RWPE2 (cell line): Measurements from ENCODE around the gene PRSS53.
A peak's percentile ranks its signal among the peaks of the same experiment; 100 is the strongest.

ENCODE experiments used
- ATAC-seq: fragments of 200-7000 bp; cut with Tn5 transposase; 3 replicates; pipeline ENCODE4 v1.9.1; 2021; ENCODE audit warnings: low read depth
- DNase-seq: peaks from one replicate; pipeline ENCODE4 v3.0.0-alpha.2; 2020; ENCODE audit warnings: low spot score
- H3K27ac ChIP-seq: fragments of 450-650 bp; 2 replicates; pipeline ENCODE4 v1.5.1; 2017; ENCODE audit warnings: mild to moderate bottlenecking; ENCODE audit not compliant: poor library complexity, severe bottlenecking
- H3K27me3 ChIP-seq: fragments of 250-450 bp; sonication (Bioruptor Pico); 2 replicates; pipeline ENCODE4 v1.5.1; 2021; ENCODE audit warnings: mild to moderate bottlenecking, moderate library complexity; ENCODE audit not compliant: insufficient read depth, poor library complexity, severe bottlenecking
- H3K36me3 ChIP-seq: fragments of 250-450 bp; sonication (Bioruptor Pico); 2 replicates; pipeline ENCODE4 v1.5.1; 2020; ENCODE audit warnings: low read depth, mild to moderate bottlenecking, moderate library complexity
- H3K4me1 ChIP-seq: fragments of 250-450 bp; sonication (Bioruptor Pico); 2 replicates; pipeline ENCODE4 v1.5.1; 2021; ENCODE audit warnings: mild to moderate bottlenecking, moderate library complexity; ENCODE audit not compliant: insufficient read depth, poor library complexity, severe bottlenecking
- H3K4me3 ChIP-seq: fragments of 250-450 bp; sonication (Bioruptor Pico); 2 replicates; pipeline ENCODE4 v1.5.1; 2021; ENCODE audit warnings: mild to moderate bottlenecking, moderate library complexity; ENCODE audit not compliant: severe bottlenecking
- H3K9me3 ChIP-seq: fragments of 250-450 bp; sonication (Bioruptor Pico); 2 replicates; pipeline ENCODE4 v1.5.1; 2021; ENCODE audit warnings: mild to moderate bottlenecking, moderate library complexity; ENCODE audit not compliant: severe bottlenecking
- TF ChIP-seq, protein P1 (sequence below): fragments of 450-650 bp; IDR thresholded peaks from one replicate; pipeline ENCODE4 v1.5.1; 2017; ENCODE audit warnings: mild to moderate bottlenecking, moderate library complexity; ENCODE audit not compliant: poor library complexity, severe bottlenecking

The PRSS53 gene

DNA sequence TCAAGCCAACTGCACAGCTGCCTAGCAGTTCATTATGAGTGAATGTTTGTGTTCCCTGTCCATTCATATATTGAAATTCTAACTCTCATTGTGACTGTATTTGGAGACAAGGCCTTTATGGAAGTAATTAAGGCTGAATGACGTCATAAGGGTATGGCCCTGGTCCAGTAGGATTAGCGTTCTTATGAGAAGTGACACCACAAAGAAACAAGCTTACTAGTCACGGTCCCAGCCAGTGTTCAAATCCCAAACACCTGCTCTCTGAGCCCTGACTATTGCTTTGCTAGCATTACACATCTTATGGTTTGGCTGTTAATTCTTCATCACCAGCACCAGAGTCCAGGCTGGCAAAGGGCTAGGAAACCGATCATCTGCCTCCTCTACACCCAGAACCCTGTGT is 16.9 kb downstream of the PRSS53 start:
- DNase-seq (no peak), ATAC-seq (no peak)
- TF ChIP-seq, protein P1, sequence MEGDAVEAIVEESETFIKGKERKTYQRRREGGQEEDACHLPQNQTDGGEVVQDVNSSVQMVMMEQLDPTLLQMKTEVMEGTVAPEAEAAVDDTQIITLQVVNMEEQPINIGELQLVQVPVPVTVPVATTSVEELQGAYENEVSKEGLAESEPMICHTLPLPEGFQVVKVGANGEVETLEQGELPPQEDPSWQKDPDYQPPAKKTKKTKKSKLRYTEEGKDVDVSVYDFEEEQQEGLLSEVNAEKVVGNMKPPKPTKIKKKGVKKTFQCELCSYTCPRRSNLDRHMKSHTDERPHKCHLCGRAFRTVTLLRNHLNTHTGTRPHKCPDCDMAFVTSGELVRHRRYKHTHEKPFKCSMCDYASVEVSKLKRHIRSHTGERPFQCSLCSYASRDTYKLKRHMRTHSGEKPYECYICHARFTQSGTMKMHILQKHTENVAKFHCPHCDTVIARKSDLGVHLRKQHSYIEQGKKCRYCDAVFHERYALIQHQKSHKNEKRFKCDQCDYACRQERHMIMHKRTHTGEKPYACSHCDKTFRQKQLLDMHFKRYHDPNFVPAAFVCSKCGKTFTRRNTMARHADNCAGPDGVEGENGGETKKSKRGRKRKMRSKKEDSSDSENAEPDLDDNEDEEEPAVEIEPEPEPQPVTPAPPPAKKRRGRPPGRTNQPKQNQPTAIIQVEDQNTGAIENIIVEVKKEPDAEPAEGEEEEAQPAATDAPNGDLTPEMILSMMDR: no peak
- H3K27me3 ChIP-seq: no peaks in the 10 kb centered on the region
- peaks cover 5% of the 10 kb centered on the region; the same call in 1 of the 2 replicates for H3K36me3 ChIP-seq
- no peaks in the 10 kb centered on the region for H3K9me3 ChIP-seq
- H3K4me3 ChIP-seq: peak overlapping the region; percentile 94
- peak overlapping the region; percentile 79 for H3K27ac ChIP-seq
- peaks cover 6% of the 10 kb centered on the region for H3K4me1 ChIP-seq

DNA sequence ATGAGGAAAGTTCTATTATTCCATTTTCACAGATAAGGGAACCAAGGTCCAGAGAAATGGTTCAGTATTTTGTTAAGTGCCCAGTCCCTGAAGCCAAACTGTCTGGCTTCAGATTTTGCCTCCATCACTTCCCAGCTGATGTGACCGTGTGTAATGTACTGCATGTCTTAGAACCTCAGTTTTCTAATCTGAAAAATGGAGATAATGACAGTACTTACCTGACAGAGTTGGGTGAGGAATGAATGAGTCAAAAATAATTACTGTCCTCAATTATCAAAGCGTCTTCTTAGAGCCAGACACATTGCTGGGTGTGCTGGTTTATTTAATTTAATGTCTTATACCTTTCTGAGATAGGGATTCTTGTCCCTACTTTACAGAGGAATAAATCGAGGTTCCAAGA is 21.4 kb downstream of the PRSS53 start:
- ATAC-seq: no peak
- TF ChIP-seq, protein P1: no peak
- no peak for DNase-seq
- Histone ChIP-seq H3K4me1 (peaks cover 15% of the 10 kb centered on the region), H3K4me3 (no peak overlapping the region), H3K27ac (no peak overlapping the region), H3K27me3 (no peaks in the 10 kb centered on the region), H3K36me3 (peaks cover 8% of the 10 kb centered on the region), H3K9me3 (no peaks in the 10 kb centered on the region)

DNA sequence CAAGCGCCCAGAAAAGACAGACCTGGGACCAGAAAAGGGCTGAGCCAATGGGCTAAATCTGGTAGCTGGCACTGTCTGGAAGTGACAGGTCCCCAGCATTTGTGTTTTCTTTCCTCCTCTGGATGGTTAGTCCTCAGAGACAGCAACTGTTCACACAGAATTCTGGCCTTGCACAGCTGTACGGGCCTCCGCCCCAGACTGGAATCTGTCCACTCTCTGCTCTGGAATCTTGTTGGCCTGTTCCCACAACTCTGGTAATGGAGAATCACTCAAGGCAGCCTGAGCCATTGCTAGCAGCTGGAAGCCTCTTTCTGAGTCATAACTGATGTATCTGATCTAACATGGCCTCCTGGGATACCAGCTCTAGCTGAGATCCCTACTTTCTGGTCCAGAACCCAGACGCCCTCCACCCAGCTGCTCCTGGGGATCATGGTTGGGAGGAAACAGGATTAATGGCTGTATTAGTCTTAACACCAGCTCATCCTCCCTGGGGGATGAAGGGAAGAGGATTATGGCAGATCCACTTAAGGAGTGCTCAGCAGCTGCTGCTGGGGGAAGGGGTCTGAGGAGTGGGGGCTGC is 23.8 kb downstream of the PRSS53 start:
- no peak for DNase-seq
- Histone ChIP-seq H3K4me1 (peaks cover 9% of the 10 kb centered on the region), H3K27me3 (no peaks in the 10 kb centered on the region), H3K27ac (peak overlapping the region; percentile 60), H3K4me3 (no peak overlapping the region), H3K36me3 (peaks cover 27% of the 10 kb centered on the region), H3K9me3 (no peaks in the 10 kb centered on the region)
- TF ChIP-seq, protein P1: no peak
- peak; percentile 97 for ATAC-seq

DNA sequence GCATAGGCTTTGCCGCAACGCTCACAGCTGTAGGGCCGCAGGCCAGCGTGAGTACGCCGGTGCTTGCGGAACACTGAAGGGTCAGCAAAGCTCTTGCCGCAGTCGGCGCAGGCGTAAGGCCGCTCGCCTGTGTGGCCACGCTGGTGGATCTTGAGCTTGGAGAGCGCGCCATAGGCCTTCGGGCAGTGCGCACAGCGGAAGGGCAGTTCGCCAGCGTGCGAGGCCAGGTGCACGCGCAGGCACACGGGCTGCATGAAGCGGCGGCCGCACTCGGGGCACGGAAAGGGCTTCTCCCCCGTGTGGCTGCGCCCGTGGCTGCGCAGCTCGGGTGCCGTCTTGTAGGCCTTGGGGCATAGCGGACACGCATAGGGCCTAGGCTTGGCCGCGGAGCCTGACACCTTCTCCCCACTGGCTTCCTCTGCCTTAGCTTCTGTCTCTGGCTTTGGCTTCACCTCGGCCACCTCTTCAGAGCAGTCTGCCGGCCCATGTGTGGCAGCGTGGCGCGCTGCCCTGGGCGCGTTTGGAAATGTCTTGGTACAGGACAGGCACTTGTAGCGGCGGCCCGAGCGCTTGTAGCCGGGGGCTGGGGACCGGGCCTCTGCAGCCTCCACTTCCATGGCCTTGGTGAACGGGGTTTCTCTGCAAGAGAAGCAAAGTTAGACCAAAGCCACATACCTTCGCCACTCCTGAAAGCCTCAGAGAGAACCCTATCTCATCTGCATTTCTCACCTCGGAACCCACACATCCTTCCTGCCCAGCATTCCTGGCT is 24.7 kb downstream of the PRSS53 start:
- no peaks in the 10 kb centered on the region for H3K9me3 ChIP-seq
- TF ChIP-seq, protein P1: no peak
- H3K36me3 ChIP-seq: peaks cover 29% of the 10 kb centered on the region
- peaks cover 9% of the 10 kb centered on the region for H3K4me1 ChIP-seq
- peak overlapping the region; percentile 60 for H3K27ac ChIP-seq
- no peaks in the 10 kb centered on the region for H3K27me3 ChIP-seq
- no peak for ATAC-seq
- H3K4me3 ChIP-seq: no peak overlapping the region
- DNase-seq: no peak

DNA sequence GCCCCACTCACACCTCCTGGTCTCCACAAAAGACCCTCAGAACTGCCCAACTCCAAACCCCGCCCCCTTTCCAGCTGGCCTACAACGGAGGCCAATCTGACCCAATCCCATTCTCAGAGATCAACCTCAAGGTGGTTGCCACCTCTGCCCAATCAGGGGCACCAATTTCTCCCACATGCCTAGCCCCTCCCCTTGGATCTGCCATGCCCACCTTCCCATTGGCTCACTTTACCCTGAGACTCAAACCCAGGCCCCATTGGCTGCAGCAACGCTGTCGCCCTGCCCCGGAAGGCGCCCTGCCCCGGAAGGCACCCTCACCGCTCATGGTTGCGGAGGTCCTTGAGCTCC is 25.3 kb downstream of the PRSS53 start:
- TF ChIP-seq, protein P1: no peak
- Histone ChIP-seq H3K4me3 (no peak overlapping the region), H3K27me3 (no peaks in the 10 kb centered on the region), H3K9me3 (no peaks in the 10 kb centered on the region), H3K36me3 (peaks cover 29% of the 10 kb centered on the region), H3K4me1 (peaks cover 9% of the 10 kb centered on the region), H3K27ac (no peak overlapping the region)
- DNase-seq (no peak), ATAC-seq (no peak)
